ENCODE results near the gene IL22RA1. TPM values are rescaled to one million over a fixed set of nuclear protein-coding genes. Genes with fewer than 3 reads are reported as not detected.
A peak's percentile ranks its signal among the peaks of the same experiment; 100 is the strongest.

The IL22RA1 gene
- total RNA-seq, 1 experiment from 2014 or later, result 0.13 TPM

GRCh38 chr1:24111996-24112779, 30.8 kb downstream of the IL22RA1 start, which contains the start of gene MYOM3:
MYOM3 (minus strand) TSS chr1:24112135; CDS start chr1:24108636, 3,499 bp downstream.
- no peak within 1 kb of the TSS for H3K9ac ChIP-seq (ENCODE audit: extremely low read depth, insufficient read length, low read length)
- WGBS (ENCODE audit: extremely low coverage, insufficient read length, low lambda C conversion rate), result no CpG with 5 or more reads among the region's 27 CpGs
- no peak within 1 kb of the TSS for H4K91ac ChIP-seq (ENCODE audit: insufficient read length, low read depth, low read length)
- no peak within 1 kb of the TSS for H2BK120ac ChIP-seq (ENCODE audit: low read depth, low read length, poor library complexity, severe bottlenecking)
- H3T11ph ChIP-seq (ENCODE audit: low read length), result no peak within 1 kb of the TSS
- no peak within 1 kb of the TSS for H3K23ac ChIP-seq (ENCODE audit: insufficient read length, low read depth, low read length)
- no peaks in the 10 kb centered on the region for H4K20me1 ChIP-seq (ENCODE audit: control insufficient read depth, insufficient read depth, insufficient read length)
- no peak within 1 kb of the TSS; a peak in 2 of 7 replicates for H3K27ac Mint-ChIP-seq
- H2AFZ ChIP-seq (ENCODE audit: low read length), result no peak within 1 kb of the TSS
- no peak within 1 kb of the TSS; the same call in 1 of the 2 replicates for H3K14ac ChIP-seq (ENCODE audit: insufficient read depth, low read length)
- H2BK5ac ChIP-seq (ENCODE audit: insufficient read length, low read length), result no peak within 1 kb of the TSS
- H3K79me1 ChIP-seq (ENCODE audit: insufficient read depth, low read depth, low read length, poor library complexity, severe bottlenecking), result no peaks in the 10 kb centered on the region
- H3K79me2 ChIP-seq (ENCODE audit: insufficient read depth, low read length), result no peaks in the 10 kb centered on the region
- no peak within 1 kb of the TSS for H3K56ac ChIP-seq (ENCODE audit: insufficient read length, low read depth, low read length)
- peaks cover 15% of the 10 kb centered on the region for H3K27me3 Mint-ChIP-seq (ENCODE audit: low read depth)
- no peak within 1 kb of the TSS for H2AK5ac ChIP-seq (ENCODE audit: insufficient read length, low read length)
- no peak within 1 kb of the TSS for H3K18ac ChIP-seq (ENCODE audit: insufficient read length, low read depth, low read length)
- peak; percentile 59 for TF ChIP-seq CTCF (conservative IDR thresholded peaks at IDR 0.05)
- H4K5ac ChIP-seq (ENCODE audit: insufficient read length, low read depth, low read length), result no peak within 1 kb of the TSS
- no peaks in the 10 kb centered on the region for H3K23me2 ChIP-seq (ENCODE audit: insufficient read length, low read depth, low read length, poor library complexity, severe bottlenecking)
- H3K4me2 ChIP-seq (ENCODE audit: insufficient read depth, insufficient read length, low read length), result no peak within 1 kb of the TSS
- H3K9me3 ChIP-seq (ENCODE audit: control insufficient read depth, low read depth, low read length), result no peaks in the 10 kb centered on the region
- no peak within 1 kb of the TSS for H3K27ac ChIP-seq (ENCODE audit: insufficient read length, low read depth, low read length)
- DNase-seq, result peak; percentile 72
- no peaks in the 10 kb centered on the region for H3K27me3 ChIP-seq (ENCODE audit: insufficient read depth, low read length)
- peak within 1 kb of the TSS; percentile 29 to 60; a peak in 3 of 5 replicates for H3K4me3 Mint-ChIP-seq
- H3K36me3 Mint-ChIP-seq (ENCODE audit: insufficient read depth in 1 of 3, low read depth in 3 of 3), result no peaks in the 10 kb centered on the region
- H2BK20ac ChIP-seq (ENCODE audit: low read depth, low read length, poor library complexity, severe bottlenecking), result no peak within 1 kb of the TSS
- no peak within 1 kb of the TSS for H2BK12ac ChIP-seq (ENCODE audit: insufficient read length, low read depth, low read length)
- no peaks in the 10 kb centered on the region for H3K9me3 Mint-ChIP-seq
- H3K4me1 ChIP-seq (ENCODE audit: insufficient read depth, low read length), result peaks cover 4% of the 10 kb centered on the region; the same call in 1 of the 2 replicates
- no peak within 1 kb of the TSS for H2BK15ac ChIP-seq (ENCODE audit: low read depth, low read length)
- H4K8ac ChIP-seq (replicated peaks; ENCODE audit: insufficient read length, low read depth, low read length), result no peak within 1 kb of the TSS
- H3K4ac ChIP-seq (ENCODE audit: low read depth, low read length), result no peak within 1 kb of the TSS
- H3K4me1 Mint-ChIP-seq, result peaks cover 32 to 55% of the 10 kb centered on the region in 2 experiments

All from H9 (cell line).